PFSK-1 (cell line): ENCODE measurements around the gene HLA-DMA.

Experiments used
- SIN3A ChIP-seq: IDR thresholded peaks from 2 replicates; pipeline ENCODE4 v1.6.1; 2012; ENCODE audit warnings: mild to moderate bottlenecking, low read length, moderate library complexity, borderline replicate concordance; ENCODE audit not compliant: insufficient read depth
- TAF1 ChIP-seq: IDR thresholded peaks from 2 replicates; pipeline ENCODE4 v1.6.1; 2012; ENCODE audit warnings: low read length, control low read depth, borderline replicate concordance; ENCODE audit not compliant: insufficient read depth
- TF ChIP-seq, protein P1 (sequence below), 2 experiments: IDR thresholded peaks; 2 replicates each; pipeline versions ENCODE4 v1.6.1 to v1.8.0; 2011 to 2012; ENCODE audit warnings: low read depth in 2 of 2, low read length in 2 of 2, control low read depth in 1 of 2, inconsistent platforms in 1 of 2, mild to moderate bottlenecking in 1 of 2, moderate library complexity in 1 of 2; ENCODE audit not compliant: insufficient read depth in 1 of 2

DNA sequence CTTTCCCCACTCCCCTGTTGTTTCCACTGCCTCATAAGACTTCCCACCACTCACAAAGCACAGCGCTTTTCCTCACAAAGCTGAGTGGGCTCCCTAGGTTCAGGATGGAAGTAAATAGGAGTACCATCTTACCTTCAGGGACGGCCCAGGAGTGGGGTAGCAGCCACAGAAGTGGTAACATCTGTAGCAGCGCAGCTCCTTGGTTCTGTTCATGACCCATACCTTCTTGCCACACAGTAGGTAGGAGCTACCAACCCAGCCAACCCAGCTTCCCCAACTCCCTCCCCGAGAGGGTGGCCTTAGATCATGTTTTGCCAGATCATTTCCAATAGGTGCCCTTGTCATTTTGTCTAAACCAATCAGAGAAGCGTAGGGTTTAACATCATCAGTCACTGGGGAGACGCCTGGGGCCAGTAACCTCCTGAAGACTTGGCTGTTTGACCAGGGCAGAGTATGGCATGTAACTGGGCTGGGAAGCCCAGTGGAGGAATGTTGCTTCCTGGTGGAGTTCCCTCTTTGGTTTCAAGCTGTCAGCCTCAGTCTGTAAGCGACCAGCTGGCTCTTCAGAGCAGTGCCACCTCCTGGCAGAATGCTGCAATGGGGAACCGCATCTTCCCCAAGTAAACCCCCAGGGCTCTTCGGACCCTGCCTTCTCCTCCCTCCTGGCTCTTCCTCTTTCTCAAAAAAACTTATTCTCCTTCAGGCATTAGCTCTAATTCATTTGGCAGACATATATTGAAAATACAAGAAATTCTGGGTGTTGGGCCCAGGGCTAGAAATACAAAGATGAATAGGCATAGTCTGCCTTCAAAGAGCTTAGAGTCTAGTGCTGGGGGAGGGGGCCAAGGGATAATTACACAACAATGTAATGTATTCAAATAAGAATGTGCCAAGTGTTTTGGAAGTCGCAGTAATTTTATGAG, at the start of gene HLA-DMA:
- TF ChIP-seq TAF1 (no peak), SIN3A (no peak)
- TF ChIP-seq, protein P1, sequence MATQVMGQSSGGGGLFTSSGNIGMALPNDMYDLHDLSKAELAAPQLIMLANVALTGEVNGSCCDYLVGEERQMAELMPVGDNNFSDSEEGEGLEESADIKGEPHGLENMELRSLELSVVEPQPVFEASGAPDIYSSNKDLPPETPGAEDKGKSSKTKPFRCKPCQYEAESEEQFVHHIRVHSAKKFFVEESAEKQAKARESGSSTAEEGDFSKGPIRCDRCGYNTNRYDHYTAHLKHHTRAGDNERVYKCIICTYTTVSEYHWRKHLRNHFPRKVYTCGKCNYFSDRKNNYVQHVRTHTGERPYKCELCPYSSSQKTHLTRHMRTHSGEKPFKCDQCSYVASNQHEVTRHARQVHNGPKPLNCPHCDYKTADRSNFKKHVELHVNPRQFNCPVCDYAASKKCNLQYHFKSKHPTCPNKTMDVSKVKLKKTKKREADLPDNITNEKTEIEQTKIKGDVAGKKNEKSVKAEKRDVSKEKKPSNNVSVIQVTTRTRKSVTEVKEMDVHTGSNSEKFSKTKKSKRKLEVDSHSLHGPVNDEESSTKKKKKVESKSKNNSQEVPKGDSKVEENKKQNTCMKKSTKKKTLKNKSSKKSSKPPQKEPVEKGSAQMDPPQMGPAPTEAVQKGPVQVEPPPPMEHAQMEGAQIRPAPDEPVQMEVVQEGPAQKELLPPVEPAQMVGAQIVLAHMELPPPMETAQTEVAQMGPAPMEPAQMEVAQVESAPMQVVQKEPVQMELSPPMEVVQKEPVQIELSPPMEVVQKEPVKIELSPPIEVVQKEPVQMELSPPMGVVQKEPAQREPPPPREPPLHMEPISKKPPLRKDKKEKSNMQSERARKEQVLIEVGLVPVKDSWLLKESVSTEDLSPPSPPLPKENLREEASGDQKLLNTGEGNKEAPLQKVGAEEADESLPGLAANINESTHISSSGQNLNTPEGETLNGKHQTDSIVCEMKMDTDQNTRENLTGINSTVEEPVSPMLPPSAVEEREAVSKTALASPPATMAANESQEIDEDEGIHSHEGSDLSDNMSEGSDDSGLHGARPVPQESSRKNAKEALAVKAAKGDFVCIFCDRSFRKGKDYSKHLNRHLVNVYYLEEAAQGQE (IDR thresholded peaks at IDR 0.05; ENCODE audit: insufficient read depth in 1 of 2, low read depth in 2 of 2, low read length in 2 of 2) = no peak
